Measurements from ENCODE around the gene SORBS2. TPM values are rescaled to one million over a fixed set of nuclear protein-coding genes. Genes with fewer than 3 reads are reported as not detected.

Gene SORBS2
- total and polyA plus RNA-seq, 2 of the 8 experiments (the other 6 are each of a cell fraction or from before 2014, with no cell fraction given) = 73.0 to 87.1 TPM

DNA sequence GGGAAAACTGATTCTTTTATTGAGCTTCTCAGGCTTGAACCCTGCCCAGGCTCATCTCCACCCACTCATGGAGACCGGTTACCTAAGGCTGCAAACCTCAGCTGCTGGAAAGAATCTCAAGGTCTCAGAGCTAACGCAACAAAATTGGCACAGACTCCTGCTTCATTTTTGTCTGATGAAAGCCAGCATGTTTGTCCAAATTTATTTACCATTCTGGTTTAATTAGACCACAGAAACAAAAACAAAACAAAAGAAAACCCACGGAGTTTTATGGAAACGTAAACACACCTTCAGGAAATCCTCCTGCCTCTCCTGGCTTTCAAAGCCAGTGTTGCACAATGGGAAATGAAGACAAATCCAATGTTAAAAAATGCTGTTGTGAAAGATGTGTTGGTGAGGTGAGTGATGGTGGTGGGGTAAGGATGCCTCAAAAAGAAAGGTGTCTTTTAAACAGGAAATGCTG is 220.3 kb downstream of the SORBS2 start:
- Histone ChIP-seq H3K27me3 (replicated peaks in 1 of 4; ENCODE audit: control insufficient read depth in 3 of 4, extremely low read depth in 1 of 4, insufficient read depth in 3 of 4, low read length in 3 of 4) (peaks cover 0 to 3% (median 1%) of the 10 kb centered on the region in 4 experiments; a peak in 2 of 7 replicates), H3K9ac (replicated peaks in 1 of 4; ENCODE audit: extremely low read depth in 1 of 4, low read depth in 3 of 4, low read length in 3 of 4) (no peak overlapping the region), H3K36me3 (ENCODE audit: control insufficient read depth in 2 of 4, insufficient read depth in 4 of 4, low read length in 3 of 4) (no peaks in the 10 kb centered on the region), H2AK5ac (ENCODE audit: low read depth, low read length) (no peak overlapping the region), H3K23me2 (ENCODE audit: low read depth, low read length) (no peaks in the 10 kb centered on the region; the same call in 1 of the 2 replicates), H4K20me1 (replicated peaks in 1 of 2; ENCODE audit: control insufficient read depth in 1 of 2, insufficient read depth in 2 of 2, low read length in 2 of 2) (no peaks in the 10 kb centered on the region), H2AFZ (ENCODE audit: low read length) (no peak overlapping the region), H3K79me2 (ENCODE audit: control insufficient read depth in 1 of 2, insufficient read depth in 2 of 2, low read length in 2 of 2) (no peaks in the 10 kb centered on the region), H4K91ac (replicated peaks; ENCODE audit: insufficient read length, low read length) (no peak overlapping the region), H2BK20ac (ENCODE audit: low read length) (no peak overlapping the region), H3K4ac (replicated peaks; ENCODE audit: insufficient read length, low read depth, low read length) (no peak overlapping the region), H3K27ac (ENCODE audit: low read depth, low read length) (no peak overlapping the region), H2BK15ac (ENCODE audit: low read length) (no peak overlapping the region), H2BK12ac (ENCODE audit: low read depth, low read length) (no peak overlapping the region), H3K4me1 (replicated peaks in 1 of 4; ENCODE audit: control insufficient read depth in 3 of 4, insufficient read depth in 4 of 4, low read length in 3 of 4) (peaks cover 0 to 17% (median 7%) of the 10 kb centered on the region in 4 experiments; a peak in 6 of 7 replicates), H2BK120ac (replicated peaks; ENCODE audit: low read depth, low read length) (no peak overlapping the region), H4K5ac (ENCODE audit: insufficient read length, low read depth, low read length) (no peak overlapping the region), H3K14ac (ENCODE audit: insufficient read length) (no peak overlapping the region), H3K79me1 (ENCODE audit: low read depth, low read length) (no peaks in the 10 kb centered on the region), H3K18ac (ENCODE audit: extremely low read depth, low read length) (no peak overlapping the region), H3K23ac (ENCODE audit: insufficient read length) (no peak overlapping the region), H2BK5ac (ENCODE audit: low read depth, low read length) (no peak overlapping the region), H3K4me3 (ENCODE audit: extremely low read depth in 1 of 4, insufficient read depth in 2 of 4, low read depth in 3 of 4, low read length in 4 of 4) (no peak overlapping the region), H3K4me2 (ENCODE audit: insufficient read depth in 1 of 2, low read depth in 2 of 2, low read length in 2 of 2) (no peak overlapping the region), H3K9me3 (ENCODE audit: insufficient read depth in 2 of 2, low read depth in 1 of 2, low read length in 1 of 2) (no peaks in the 10 kb centered on the region), H3K56ac (replicated peaks; ENCODE audit: insufficient read length, low read depth, low read length) (no peak overlapping the region), H4K8ac (ENCODE audit: extremely low read depth, insufficient read depth, low read length) (no peak overlapping the region)
- ChIA-PET CTCF (ENCODE audit: partially characterized antibody) (interaction anchor here (0.6 to 3.5 kb wide), 3 partner anchors 18 to 447 kb away, joined by 3 to 12 read pairs (median 3); no protein-coding TSS in a partner anchor), POLR2A (ENCODE audit: partially characterized antibody) (no interaction called here)
- FAIRE-seq (no peak), DNase-seq (ENCODE audit: low read depth in 1 of 2, low spot score in 2 of 2) (no peak)
- 83% methylated on average over 4 of the region's 4 CpGs; no CpG with 5 or more reads in 1 of the 2 experiments for WGBS, 2 experiments (ENCODE audit: extremely low coverage in 1 of 2, insufficient coverage in 1 of 2, insufficient read length in 1 of 2, insufficient replicate concordance in 2 of 2, low coverage in 1 of 2, low lambda C conversion rate in 2 of 2, missing lambda C conversion rate in 1 of 2)
- TF ChIP-seq, protein P1, sequence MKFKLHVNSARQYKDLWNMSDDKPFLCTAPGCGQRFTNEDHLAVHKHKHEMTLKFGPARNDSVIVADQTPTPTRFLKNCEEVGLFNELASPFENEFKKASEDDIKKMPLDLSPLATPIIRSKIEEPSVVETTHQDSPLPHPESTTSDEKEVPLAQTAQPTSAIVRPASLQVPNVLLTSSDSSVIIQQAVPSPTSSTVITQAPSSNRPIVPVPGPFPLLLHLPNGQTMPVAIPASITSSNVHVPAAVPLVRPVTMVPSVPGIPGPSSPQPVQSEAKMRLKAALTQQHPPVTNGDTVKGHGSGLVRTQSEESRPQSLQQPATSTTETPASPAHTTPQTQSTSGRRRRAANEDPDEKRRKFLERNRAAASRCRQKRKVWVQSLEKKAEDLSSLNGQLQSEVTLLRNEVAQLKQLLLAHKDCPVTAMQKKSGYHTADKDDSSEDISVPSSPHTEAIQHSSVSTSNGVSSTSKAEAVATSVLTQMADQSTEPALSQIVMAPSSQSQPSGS (IDR thresholded peaks at IDR 0.05; ENCODE audit: low read length) = no peak
- TF ChIP-seq POU5F1 (IDR thresholded peaks at IDR 0.05; ENCODE audit: low read depth, low read length) (no peak), ASH2L (IDR thresholded peaks at IDR 0.05; ENCODE audit: low read length) (no peak), CREB1 (IDR thresholded peaks at IDR 0.05) (no peak), TBP (IDR thresholded peaks at IDR 0.05; ENCODE audit: low read depth, low read length) (no peak), HDAC2 (IDR thresholded peaks at IDR 0.05; ENCODE audit: borderline replicate concordance in 1 of 2, low read depth in 2 of 2, low read length in 2 of 2) (no peak), MAFK (IDR thresholded peaks at IDR 0.05; ENCODE audit: low read depth, low read length) (no peak), SIN3A (conservative IDR thresholded peaks at IDR 0.05 in 1 of 2, IDR thresholded peaks at IDR 0.05 in 1 of 2; ENCODE audit: low read depth in 1 of 2, low read length in 2 of 2) (no peak), CEBPB (IDR thresholded peaks at IDR 0.05; ENCODE audit: low read depth, low read length) (no peak; the same call in 1 of the 2 replicates), SP1 (IDR thresholded peaks at IDR 0.05; ENCODE audit: low read depth, low read length) (no peak), SIX5 (IDR thresholded peaks at IDR 0.05; ENCODE audit: low read depth, low read length) (no peak), YY1 (IDR thresholded peaks at IDR 0.05; ENCODE audit: low read depth, low read length) (no peak), PHF8 (conservative IDR thresholded peaks at IDR 0.05; ENCODE audit: low read depth, low read length) (no peak)
